ENCODE measurements around the gene GPR62.

GPR62 gene

GRCh38 chr3:51967384-51968169 is 12.4 kb downstream of the GPR62 start, which contains the start of gene PCBP4:
PCBP4 (minus strand) TSS chr3:51967454; CDS start chr3:51961240, 6,214 bp downstream.
- peak within 1 kb of the TSS; percentile 67 to 68 for H3K4me3 ChIP-seq (replicated peaks in 1 of 2; ENCODE audit: low read depth in 2 of 2, low read length in 2 of 2)
- no peak for TF ChIP-seq CTCF (IDR thresholded peaks at IDR 0.05; ENCODE audit: low read depth, low read length)
- DNase-seq (ENCODE audit: low read depth in 2 of 2): peak in 1 of 2 donors; percentile 42

DNA sequence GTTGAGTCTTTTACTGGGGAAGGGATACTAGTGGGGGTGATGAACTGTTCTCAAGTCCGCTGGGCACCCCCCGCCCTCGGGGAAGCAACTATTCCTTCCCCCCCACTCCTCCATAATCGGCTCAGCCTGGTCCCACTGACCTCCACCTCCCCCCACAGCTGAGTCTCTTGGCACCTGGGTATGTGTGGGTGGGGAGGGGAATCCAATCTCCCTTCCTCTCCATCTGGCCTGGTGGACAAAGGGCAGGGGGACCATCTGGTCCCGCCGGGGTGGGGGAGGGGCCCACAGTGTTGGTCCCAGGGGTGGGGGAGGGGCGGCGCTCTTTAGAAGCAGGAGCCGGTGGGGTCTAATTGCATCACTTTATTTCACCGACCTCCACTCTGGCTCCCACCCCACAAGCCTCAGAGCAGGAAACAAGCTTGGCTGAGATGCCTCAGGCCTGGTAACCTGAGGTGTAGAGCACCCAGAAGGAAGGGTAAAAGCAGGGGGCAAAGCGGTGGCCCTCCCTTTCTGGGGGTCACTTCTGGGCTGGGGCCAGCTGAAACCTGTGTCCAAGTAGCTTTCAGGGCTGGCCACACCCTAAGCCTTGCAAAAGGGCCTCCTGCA is 13.1 kb downstream of the GPR62 start:
- peak in 1 of 2 donors; percentile 38 for DNase-seq (ENCODE audit: low read depth in 2 of 2)
- TF ChIP-seq CTCF (IDR thresholded peaks at IDR 0.05; ENCODE audit: low read depth, low read length): no peak
- H3K4me3 ChIP-seq (replicated peaks in 1 of 2; ENCODE audit: low read depth in 2 of 2, low read length in 2 of 2): peak overlapping the region; percentile 60 to 67

- no peak for TF ChIP-seq CTCF (IDR thresholded peaks at IDR 0.05; ENCODE audit: low read depth, low read length)
- no peak for DNase-seq (ENCODE audit: low read depth in 2 of 2)
- H3K4me3 ChIP-seq (replicated peaks in 1 of 2; ENCODE audit: low read depth in 2 of 2, low read length in 2 of 2): no peak overlapping the region
Measured at GRCh38 chr3:51968883-51969678, 13.9 kb downstream of the GPR62 start.

GRCh38 chr3:51969841-51970240 is 14.7 kb downstream of the GPR62 start:
- H3K4me3 ChIP-seq (replicated peaks in 1 of 2; ENCODE audit: low read depth in 2 of 2, low read length in 2 of 2): no peak overlapping the region
- no peak for DNase-seq (ENCODE audit: low read depth in 2 of 2)
- TF ChIP-seq CTCF (IDR thresholded peaks at IDR 0.05; ENCODE audit: low read depth, low read length): no peak

DNA sequence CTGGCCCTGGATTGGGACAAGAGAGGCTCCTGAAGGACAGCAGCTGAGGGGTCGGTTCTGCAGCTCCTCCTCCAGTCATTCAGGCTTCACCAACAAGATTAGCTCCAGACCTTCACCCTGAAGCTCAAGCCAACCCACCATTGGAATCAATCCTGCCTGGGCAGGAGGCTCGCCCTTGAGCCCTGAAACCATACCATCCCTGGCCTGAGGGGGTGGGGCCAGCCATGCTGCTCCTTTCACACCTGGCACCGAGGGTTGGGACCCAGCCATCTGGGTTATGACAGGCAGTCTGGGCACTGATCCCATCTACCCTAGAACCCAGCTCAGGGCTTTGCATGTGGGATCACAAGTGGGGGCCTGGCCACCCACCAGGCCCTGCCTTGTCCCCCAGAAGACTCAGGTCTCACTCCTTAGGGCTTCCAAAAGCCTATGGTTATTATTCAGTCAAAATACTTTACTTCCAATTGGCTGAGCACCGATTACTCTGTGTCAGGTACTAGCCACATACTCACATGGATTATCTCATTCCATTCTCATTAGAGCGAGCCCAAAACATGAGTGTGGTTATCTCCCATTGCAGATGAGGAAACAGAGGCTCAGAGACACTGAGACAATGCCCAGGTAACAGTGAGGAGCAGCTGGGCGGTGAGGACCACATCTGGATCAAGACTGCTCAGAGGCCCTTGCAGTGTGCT is 15.6 kb downstream of the GPR62 start:
- TF ChIP-seq CTCF (IDR thresholded peaks at IDR 0.05; ENCODE audit: low read depth, low read length): no peak

GRCh38 chr3:51971350-51971749 is 16.2 kb downstream of the GPR62 start:
- no peak for TF ChIP-seq CTCF (IDR thresholded peaks at IDR 0.05; ENCODE audit: low read depth, low read length)
- no peak overlapping the region for H3K4me3 ChIP-seq (replicated peaks in 1 of 2; ENCODE audit: low read depth in 2 of 2, low read length in 2 of 2)
- no peak for DNase-seq (ENCODE audit: low read depth in 2 of 2)

More for the DNA sequence above, 15.6 kb downstream of the GPR62 start:
- no peak overlapping the region for H3K4me3 ChIP-seq (replicated peaks in 1 of 2; ENCODE audit: low read depth in 2 of 2, low read length in 2 of 2)
- no peak for DNase-seq (ENCODE audit: low read depth in 2 of 2)

All from cardiac fibroblast (primary cell).